ENCODE measurements around the gene PBX3.
"Not testable (repeated sequence)": the region's sequence is repeated elsewhere in the genome, so short reads cannot be mapped to it uniquely, and the experiment has no call there.

PBX3 gene

DNA sequence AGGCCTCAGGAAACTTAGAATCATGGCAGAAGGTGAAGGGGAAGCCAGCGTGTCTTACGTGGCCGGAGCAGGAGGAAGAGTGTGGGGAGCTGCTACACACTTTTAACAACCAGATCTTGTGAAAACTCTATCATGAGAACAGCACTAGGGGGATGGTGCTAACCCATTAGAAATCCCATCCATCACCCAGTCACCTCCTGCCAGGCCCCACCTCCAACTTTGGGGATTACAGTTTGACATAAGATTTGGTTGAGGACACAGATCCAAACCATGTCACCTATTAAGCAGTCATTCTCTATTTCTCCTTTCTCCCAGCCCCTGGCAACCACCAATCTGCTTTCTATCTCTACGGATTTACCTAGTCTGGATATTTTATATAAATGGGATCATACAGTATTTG, 26.9 kb downstream of the PBX3 start:
- DNase-seq (ENCODE audit: low read depth in 2 of 3, low spot score in 1 of 3), result no peak

DNA sequence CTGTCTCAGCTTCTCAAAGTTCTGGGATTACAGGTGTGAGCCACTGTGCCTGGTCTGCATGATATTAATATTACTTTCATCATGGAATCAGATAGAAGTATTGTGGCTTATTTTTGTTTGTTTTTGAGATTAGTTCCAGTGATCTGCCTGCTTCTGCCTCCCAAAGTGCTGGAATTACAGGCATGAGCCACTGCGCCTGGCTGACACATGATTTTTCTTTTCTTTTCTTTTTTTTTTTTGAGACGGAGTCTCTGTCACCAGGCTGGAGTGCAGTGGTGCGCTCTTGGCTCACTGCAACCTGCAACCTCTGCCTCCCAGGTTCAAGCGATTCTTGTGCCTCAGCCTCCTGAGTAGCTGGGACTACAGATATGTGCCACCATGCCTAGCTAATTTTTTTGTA, 29.6 kb downstream of the PBX3 start:
- DNase-seq (ENCODE audit: low read depth in 2 of 3, low spot score in 1 of 3), result not testable (repeated sequence)

DNA sequence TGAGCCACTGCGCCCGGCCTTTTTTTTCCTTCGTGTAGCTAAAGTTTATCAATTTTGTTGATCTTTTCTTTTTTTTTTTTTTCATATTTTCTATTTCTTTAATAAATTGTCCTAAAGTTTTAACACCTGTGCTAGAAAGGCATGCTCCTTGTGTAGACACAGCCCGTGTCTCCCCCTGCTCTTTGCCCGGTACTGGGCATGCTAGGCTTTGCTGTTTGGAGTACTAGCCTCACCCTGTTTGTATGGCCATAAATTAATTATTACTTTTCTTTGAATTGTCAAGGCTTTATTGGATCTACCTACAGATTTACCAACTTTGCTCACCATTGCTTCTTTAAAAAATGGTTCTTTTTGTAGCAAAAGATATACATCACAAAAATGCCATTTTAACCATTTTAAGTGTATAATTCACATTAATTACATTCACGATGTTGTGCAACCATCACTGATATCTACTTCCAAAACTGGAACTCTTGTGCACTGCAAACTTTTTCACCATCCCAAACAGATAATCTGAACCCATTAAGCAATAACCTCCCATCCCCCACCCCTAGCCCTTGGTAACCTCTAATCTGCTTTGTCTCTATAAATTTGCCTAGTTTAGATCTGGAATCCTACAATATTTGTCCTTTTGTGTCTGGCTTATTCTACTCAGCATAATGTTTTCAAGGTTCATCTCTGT, 31.5 kb downstream of the PBX3 start:
- DNase-seq (ENCODE audit: low read depth in 2 of 3, low spot score in 1 of 3), result not testable (repeated sequence)

DNA sequence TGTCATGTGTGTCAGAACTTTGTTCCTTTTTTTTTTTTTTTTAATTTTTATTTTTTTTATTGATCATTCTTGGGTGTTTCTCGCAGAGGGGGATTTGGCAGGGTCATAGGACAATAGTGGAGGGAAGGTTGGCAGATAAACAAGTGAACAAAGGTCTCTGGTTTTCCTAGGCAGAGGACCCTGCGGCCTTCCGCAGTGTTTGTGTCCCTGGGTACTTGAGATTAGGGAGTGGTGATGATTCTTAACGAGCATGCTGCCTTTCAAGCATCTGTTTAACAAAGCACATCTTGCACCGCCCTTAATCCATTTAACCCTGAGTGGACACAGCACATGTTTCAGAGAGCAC, 32.0 kb downstream of the PBX3 start:
- not testable (repeated sequence) for DNase-seq (ENCODE audit: low read depth in 2 of 3, low spot score in 1 of 3)

DNA sequence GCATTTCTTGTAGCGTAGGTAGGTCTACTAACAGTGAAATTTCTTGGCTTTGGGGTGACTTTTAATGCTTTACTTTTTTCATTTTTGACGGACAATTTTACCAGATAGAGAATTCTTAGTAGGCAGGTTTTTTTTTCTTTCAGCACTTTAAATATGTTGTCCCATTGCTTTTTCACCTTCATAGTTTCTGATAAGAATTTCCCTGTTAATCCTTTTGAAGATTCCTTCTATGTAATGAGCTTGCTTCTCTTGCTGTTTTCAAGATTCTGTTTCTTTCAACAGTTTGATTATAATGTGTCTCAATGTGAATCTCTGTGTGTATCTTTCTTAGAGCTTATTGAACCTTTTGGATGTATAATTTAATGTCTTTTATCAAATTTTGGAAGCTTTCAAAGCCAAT, 35.5 kb downstream of the PBX3 start:
- DNase-seq (ENCODE audit: low read depth in 2 of 3, low spot score in 1 of 3), result no peak

DNA sequence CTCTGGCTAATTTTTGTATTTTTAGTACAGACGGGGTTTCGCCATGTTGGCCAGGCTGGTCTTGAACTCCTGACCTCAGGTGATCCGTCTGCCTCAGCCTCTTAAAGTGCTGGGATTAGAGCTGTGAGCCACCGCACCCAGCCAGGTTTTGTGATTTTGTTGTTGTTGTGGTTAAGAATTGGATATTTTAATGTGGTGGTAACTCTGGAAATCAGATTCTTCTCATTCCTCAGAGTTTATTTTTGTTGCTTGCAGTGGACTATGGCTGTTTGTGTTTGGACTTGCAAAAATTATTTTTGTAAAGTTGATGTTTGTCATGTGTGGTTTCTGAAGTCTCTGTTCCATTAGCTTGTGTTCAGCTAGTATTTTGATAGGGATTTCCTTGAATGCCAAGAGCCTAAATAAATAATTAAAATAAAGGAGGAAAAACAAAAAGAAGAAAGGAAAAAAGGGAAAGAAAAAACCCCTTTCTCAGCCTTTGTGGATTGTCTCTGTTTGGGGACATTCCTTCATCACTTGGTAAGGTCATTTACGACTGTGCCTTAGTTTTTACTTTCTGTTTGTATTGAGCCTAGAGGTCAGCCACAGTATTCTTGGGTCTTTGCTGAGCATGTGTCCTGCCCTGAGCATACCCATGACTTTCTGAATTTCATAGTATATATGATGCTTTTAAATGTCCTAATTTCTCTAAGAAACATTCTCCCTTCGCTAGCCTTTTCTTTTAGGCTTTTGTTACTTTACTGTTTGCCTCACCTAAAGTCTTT, 37.3 kb downstream of the PBX3 start:
- DNase-seq (ENCODE audit: low read depth in 2 of 3, low spot score in 1 of 3), result no peak

DNA sequence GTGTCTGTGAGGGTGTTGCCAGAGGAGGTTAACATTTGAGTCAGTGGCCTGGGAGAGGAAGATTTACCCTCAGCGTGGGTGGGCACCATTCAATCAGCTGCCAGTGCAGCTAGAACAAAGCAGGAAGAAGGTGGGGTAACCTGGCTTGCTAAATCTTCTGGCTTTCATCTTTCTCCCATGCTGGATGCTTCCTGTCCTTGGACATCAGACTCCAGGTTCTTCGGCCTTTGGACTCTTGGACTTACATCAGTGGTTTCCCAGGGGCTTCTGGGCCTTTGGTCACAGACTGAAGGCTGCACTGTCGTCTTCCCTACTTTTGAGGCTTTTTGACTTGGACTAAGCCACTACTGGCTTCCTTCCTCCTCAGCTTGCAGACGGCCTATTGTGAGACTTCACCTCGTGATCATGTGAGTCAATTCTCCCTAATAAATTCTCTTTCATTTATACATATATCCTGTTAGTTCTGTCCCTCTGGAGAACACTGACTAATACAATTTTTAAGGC, 38.1 kb downstream of the PBX3 start:
- DNase-seq (ENCODE audit: low read depth in 2 of 3, low spot score in 1 of 3), result peak in 2 of 3 donors; percentile 12 to 14

DNA sequence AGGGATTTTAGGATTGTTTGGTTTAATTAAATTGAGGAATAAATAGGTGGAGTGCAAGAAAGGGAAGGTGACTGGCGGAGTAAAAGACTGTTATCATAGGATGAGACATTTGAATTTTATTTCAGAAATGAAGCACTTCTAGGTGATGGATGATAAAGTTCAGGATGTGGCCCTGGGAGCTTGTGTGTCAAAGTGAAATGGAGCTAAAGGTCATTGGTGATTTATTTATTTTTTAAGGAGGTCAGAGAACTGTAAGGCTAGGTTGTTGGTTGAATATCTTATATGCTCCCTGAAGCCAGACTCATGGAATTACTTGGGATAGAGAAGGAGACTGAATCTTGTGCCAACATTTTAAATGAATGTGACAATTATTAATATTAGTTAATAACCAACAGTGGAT, 40.5 kb downstream of the PBX3 start:
- DNase-seq (ENCODE audit: low read depth in 2 of 3, low spot score in 1 of 3), result no peak

DNA sequence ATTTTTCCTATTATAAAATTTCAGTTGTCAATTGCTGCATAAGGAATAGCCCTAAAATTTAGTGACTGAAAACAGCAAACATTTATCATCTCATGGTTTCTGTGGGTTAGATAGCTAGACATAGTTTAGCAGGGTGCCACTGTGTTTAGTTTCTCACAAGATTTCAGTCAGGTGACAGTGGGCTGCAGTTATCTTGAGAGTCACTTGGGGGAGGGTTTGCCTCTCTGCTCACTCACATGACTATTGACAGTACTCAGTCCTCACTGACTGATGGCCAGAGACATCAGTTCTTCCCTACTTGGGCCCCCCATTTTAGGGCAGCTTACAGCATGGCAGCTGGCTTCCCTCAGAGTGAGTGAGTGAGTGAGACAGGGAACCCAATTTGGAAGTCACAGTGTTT, 42.0 kb downstream of the PBX3 start:
- no peak for DNase-seq (ENCODE audit: low read depth in 2 of 3, low spot score in 1 of 3)

DNA sequence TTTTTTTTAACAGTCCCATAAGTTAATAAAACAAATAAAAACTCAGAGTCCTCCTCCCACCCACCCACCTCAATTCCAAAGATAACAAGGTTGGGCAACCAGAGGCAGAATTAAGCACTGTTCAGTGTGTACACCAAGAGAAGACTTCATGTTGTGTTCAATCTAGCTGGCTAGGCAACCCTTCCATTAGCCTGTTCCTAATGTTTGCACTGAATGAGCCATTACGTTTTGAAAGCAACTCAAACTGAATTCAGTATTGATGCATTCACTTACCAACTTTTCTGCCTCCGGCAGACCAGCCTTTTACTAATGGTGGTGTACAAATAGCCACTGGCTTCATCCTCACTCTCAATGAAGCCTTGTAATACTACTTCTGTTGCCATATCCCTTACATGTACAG, 47.5 kb downstream of the PBX3 start:
- no peak for DNase-seq (ENCODE audit: low read depth in 2 of 3, low spot score in 1 of 3)

DNA sequence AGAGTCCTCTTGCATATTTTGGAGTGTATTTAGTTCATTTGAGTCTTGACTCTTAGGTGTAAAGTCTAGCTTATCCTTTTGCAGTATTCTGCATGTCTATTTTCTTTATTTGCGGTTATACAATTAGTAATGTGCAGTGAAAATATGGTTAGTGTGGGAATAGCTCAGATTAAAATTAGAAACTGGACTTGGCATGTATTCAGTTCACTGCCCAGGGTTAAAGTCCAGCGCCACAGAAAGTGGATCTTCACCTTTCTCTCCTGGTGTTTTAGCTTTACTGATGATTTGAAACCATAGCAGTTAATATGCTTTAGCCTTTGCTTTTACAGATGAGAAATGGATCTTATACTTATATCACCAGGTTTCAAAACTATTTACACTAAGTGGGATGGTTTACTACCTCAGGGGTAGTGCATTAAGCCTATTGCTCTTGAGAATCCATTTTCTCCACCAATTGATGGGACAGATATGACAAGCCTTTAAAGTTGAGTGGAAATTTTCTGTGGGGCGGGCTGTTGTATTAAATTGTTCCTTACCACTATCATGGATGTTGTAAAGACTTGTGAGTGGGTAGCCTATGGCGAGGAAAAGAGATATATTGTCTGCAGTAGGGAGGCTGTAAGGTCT, 48.9 kb downstream of the PBX3 start:
- no peak for DNase-seq (ENCODE audit: low read depth in 2 of 3, low spot score in 1 of 3)

DNA sequence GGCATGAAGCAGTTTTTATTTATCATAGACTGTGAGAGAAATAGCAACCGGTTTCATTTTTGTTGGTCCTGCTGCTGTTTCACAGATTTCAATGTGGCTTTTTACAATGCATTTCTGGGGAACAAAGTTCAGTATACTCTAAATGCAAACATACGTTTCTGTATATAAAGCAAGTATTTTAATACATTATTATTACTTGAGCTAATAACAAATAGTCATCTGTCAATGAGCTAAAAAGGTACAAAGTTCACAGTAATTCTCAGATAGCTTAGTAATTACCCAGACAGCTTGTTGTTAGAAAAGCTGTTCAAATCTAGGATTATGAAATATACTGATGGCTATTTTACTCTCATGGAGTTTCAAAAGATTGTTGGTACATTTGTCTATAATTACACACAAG, 50.8 kb downstream of the PBX3 start:
- no peak for DNase-seq (ENCODE audit: low read depth in 2 of 3, low spot score in 1 of 3)

DNA sequence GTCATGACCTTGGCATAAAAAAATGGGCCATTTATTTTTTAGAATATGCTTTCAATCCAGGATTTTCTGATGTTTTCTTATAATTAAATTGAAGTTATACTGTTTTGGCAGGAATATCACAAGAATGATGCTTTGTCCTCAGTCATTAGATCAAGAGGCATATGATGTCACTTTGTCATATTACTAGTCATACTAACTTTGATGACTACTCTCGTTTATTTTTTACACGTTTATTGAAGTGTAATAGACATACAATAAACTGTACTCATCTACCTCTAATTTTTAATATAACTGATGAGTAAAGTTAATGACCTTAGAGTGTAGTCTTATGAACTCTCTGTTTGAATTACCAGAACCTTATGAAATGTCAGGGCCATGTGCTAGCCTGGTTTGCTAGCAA, 56.4 kb downstream of the PBX3 start:
- no peak for DNase-seq (ENCODE audit: low read depth in 2 of 3, low spot score in 1 of 3)

DNA sequence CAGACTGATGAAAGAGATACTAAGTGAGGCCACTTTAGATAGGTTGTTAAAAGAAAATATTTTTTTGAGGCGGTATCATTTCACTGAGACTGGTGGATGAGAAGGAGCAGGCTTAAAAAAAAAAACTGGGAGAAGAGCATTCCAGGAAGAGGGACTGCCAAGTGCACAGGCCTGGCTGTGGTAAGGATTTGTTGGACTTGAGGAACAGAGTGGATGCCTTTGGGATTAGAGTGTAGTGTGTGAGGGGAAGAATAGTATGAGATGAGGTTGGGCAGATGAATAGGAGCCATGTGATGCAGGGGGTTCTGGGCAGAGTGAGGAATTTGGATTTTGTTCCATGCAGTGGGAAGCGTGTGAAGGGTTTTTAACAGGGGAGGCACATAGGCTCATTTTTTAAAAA, 57.9 kb downstream of the PBX3 start:
- no peak for DNase-seq (ENCODE audit: low read depth in 2 of 3, low spot score in 1 of 3)

DNA sequence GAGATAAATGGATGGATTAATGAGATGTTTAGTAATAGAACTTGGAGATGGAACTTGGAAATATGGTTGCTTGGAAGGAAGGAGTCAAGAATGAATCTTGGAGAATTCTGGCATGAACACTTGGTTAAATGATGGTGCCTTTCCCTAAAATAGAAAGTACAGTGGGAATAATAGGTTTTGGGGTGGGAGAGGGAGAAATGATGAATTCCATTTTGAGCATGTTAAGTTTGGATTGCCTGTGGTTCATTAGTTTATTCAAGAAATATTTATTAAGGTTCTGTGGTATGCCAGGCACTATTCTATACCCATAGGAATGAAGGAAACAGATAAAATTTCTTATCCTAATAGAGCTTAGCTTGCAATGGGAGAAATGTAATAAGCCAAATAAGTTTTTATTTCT, 58.4 kb downstream of the PBX3 start:
- DNase-seq (ENCODE audit: low read depth in 2 of 3, low spot score in 1 of 3), result no peak

DNA sequence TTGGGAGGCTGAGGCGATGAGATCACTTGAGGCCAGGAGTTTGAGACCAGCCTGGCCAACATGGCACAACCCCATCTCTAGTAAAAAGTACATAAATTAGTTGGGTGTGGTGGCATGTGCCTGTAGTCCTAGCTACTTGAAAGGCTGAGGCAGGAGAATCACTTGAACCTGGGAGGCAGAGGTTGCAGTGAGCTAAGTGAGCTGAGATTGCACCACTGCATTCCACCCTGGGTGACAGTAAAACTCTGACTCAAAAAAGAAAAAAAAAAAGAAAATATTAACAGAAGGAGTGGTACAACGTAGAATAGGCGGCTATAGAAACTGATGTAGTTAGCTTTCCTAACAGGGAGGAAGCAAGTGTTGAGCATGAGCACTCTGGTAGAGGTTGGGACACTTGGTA, 59.9 kb downstream of the PBX3 start:
- no peak for DNase-seq (ENCODE audit: low read depth in 2 of 3, low spot score in 1 of 3)

DNA sequence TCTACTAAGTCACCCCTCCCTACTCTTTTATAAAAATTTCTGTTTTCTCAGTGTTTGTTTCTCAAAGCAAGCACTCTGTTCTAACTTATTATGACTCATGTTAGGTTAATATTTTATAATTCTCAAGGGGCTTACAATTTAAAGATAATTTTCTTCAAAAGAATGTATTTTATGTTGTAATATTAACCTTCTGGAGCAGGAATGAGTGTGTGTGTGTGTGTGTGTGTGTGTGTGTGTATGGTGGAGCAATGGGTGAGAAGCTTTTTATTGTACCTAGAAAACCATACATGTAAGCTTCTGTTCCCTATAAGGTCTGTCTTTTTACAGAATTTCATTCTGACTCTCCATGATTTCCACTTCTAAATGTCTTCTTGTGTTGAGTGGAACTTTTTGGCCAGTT, 63.0 kb downstream of the PBX3 start:
- no peak for DNase-seq (ENCODE audit: low read depth in 2 of 3, low spot score in 1 of 3)

DNA sequence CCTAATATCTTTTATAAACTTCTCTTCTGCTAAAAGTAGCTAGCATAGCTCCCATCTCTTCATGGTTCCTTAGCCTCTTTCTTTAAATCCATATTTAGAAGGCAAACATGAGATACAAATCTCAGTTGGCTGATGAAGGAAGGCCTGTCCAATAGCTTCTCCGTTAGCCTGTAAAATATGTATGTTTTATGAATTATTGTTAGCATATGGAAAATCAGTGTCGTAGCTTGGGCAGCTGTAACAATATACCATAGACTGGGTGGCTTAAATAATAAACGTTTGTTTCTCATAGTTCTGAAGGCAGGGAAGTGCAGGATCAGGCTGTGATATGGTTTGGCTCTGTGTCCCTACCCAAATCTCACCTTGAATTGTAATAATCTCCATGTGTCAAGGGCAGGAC, 63.8 kb downstream of the PBX3 start:
- DNase-seq (ENCODE audit: low read depth in 2 of 3, low spot score in 1 of 3), result no peak

DNA sequence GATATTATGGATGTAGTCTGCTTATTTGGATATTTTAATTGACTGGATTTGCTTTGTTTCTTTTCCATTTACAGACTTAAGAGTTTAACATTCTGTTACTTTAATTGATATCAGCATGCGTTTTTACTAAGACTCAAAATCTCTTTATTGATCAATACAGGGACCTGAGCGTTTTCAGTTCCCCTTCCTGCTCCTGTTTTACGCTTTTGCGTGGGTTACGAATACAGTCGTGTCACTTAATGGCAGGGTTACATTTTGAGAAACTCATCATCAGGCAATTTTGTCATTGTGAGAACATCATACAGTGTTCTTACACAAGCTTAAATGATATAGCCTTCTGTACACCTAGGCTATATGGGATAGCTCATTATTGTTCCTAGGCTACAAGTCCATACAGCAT, 65.2 kb downstream of the PBX3 start:
- DNase-seq (ENCODE audit: low read depth in 2 of 3, low spot score in 1 of 3), result no peak

DNA sequence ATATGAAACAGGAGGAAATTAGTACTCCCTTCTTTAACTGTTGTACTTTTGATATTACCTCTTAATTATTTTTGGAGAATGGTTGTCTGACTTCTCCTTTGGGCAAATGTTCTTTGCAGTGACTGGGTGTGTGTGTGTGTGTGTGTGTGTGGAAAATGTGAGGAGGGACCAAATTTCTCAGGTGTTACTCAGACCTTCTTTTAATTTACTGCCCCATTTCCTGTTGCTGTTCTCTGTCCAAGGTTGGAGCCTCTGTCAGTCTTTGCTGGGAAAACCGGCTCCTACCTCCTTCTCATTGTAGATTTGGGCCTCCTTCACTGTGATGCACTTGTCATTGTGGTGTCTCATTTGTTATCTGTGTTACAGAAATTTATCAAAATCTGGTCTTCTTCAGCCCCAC, 68.4 kb downstream of the PBX3 start:
- no peak for DNase-seq (ENCODE audit: low read depth in 2 of 3, low spot score in 1 of 3)

DNA sequence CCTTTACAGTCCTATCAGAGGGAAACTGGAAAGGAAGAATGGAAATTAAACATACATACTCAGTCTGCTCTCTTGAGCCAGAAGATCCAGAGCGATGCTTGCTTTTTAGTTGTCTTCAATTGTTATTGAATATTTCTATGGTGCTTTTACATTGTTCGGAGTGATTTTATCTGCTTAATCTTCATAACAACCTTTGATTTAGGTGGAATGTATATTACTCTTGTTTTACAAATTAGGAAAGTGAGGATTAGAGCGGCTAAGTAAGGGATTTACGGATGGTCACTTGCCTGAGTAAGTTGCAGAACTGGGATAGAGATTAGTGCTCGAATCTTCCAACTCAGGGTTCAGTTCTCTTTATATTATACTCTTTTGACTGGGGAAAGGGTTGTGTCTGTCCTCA, 69.1 kb downstream of the PBX3 start:
- DNase-seq (ENCODE audit: low read depth in 2 of 3, low spot score in 1 of 3), result no peak

DNA sequence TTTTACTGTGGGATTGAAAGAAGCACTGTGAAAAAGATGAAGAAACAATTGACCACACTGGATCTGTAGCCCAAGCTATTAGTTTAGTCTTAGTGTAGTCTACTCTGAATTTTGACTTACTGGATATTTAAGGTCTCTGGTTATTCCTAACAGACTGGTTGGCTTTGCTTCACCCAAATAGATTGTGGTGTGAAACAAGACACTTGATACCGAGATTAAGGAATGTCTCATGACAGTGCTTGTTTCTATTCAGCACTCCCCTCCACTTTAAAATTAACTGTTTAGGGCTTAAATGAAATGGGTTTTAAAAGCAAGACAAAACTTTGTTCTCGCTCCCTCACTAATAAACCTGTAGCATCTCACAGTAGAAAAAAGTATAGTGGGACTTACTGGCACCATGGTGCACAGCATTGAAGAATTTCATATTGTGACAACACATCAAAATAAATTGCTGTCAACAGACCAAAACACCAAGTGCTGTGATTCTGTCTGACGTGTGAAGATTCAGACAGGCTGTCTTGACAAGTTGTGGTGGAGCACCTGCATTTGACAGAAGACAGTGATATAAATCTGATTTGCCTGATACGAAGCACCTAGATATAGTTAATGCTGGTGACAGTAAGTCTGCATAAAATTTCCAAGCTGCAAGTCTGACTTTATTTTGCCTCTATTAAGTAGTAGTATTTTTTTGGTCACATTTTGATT, 73.1 kb downstream of the PBX3 start:
- no peak for DNase-seq (ENCODE audit: low read depth in 2 of 3, low spot score in 1 of 3)
